ENCODE measurements around the gene NBAS.

NBAS gene

DNA sequence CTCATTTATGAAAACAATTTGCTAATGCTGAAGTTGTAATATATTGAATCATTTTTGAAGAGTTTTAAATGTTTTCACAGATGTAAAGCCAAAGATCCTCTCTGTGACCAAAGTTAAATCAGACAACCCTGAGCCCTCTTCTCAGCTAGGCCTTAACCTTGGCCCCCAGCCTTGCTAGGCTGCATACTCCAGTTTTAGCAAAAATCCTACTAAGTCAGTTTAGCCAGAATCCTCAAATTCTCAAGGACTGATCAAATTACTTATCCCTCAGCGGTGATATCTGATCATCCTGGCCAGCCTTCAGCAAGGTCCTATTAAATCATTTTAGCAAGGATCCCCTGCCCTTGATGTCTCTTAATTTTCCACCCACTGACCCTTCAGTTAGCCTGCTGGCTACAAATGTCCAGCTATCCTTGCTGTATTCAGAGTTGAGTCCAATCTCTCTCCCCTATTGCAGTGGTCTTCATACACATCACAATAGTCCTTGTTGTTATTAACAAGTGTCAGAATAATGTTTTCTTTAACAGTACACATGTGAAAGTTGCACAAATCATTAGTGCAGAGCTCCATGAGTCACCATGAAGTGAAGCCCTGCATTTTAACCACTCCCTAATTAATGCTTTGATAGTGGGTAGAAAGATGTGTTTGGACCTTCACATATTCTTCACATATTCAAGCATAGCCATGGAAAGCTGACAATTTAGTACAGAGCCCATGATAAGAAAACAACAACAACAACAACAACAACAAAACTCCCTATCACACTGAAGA is 206.4 kb downstream of the NBAS start:
- CTCF ChIA-PET, result no interaction called here
- POLR2A ChIA-PET, result no interaction called here
- TF ChIP-seq, protein P1, sequence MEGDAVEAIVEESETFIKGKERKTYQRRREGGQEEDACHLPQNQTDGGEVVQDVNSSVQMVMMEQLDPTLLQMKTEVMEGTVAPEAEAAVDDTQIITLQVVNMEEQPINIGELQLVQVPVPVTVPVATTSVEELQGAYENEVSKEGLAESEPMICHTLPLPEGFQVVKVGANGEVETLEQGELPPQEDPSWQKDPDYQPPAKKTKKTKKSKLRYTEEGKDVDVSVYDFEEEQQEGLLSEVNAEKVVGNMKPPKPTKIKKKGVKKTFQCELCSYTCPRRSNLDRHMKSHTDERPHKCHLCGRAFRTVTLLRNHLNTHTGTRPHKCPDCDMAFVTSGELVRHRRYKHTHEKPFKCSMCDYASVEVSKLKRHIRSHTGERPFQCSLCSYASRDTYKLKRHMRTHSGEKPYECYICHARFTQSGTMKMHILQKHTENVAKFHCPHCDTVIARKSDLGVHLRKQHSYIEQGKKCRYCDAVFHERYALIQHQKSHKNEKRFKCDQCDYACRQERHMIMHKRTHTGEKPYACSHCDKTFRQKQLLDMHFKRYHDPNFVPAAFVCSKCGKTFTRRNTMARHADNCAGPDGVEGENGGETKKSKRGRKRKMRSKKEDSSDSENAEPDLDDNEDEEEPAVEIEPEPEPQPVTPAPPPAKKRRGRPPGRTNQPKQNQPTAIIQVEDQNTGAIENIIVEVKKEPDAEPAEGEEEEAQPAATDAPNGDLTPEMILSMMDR (IDR thresholded peaks at IDR 0.05; ENCODE audit: control extremely low read depth, extremely low read depth, low read depth, missing control alignments), result no peak
- DNase-seq (ENCODE audit: extremely low spot score), result no peak

DNA sequence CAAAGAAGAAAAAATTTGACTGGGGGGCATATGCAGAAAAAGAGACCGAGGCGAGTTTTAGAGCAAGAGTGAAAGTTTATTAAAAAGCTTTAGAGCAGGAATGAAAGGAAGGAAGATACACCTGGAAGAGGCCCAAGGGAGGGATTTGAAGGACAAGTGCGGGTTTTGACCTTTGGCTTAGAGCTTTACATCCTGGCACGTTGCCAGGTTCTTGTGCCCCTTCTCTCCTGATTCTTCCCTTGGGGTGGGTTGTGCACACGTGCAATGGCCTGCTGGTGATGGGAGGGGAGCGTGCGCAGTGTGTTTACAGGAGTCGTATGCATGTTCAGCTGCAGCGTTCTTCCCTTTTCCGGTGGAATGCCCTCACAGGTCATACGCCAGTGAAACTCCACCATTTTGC is 208.8 kb downstream of the NBAS start:
- TF ChIP-seq, protein P1 (IDR thresholded peaks at IDR 0.05; ENCODE audit: control extremely low read depth, extremely low read depth, low read depth, missing control alignments), result no peak
- DNase-seq (ENCODE audit: extremely low spot score), result no peak
- ChIA-PET POLR2A (no interaction called here), CTCF (interaction anchor here (1.1 to 1.4 kb wide), 2 partner anchors 9 to 18 kb away, joined by 4 to 5 read pairs; no protein-coding TSS in a partner anchor)

DNA sequence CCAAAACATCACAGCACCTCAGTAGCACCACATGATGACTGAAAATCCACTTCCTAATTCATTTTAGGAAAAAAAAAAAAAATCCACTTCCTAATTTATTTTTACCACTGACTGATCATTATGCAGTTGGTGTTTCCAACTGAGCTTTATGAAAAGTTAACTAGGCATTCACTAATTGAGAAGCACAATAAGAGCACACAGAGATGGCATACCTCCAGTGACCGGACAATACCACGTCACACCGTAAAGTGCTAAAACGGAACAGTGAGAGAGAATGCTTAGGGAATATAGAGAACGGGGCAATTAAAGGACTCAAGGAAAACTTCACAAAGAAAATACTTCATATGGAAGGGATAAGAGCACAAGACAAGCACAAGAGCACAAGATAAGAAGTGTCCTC is 212.5 kb downstream of the NBAS start:
- ChIA-PET CTCF (no interaction called here), POLR2A (no interaction called here)
- TF ChIP-seq, protein P1 (IDR thresholded peaks at IDR 0.05; ENCODE audit: control extremely low read depth, extremely low read depth, low read depth, missing control alignments), result no peak
- no peak for DNase-seq (ENCODE audit: extremely low spot score)

DNA sequence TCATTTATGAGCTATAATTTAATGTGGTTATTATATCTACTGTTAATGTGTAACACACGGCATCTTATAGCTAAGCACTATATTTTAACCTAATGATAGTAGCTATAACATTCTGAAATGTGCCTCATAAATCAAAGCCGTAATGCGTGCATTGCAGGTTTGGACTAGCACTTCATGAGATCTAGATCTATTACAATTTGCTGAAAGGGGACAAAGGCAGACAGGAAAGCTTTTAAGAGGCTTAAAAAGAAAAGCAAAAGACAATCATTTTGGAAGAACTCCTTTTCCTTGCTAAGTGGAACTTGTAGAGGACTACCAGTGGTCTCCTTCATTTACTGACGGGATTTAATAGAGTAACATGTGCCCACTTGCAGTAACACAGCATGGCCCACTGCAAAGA is 213.1 kb downstream of the NBAS start:
- ChIA-PET CTCF (no interaction called here), POLR2A (no interaction called here)
- no peak for DNase-seq (ENCODE audit: extremely low spot score)
- TF ChIP-seq, protein P1 (IDR thresholded peaks at IDR 0.05; ENCODE audit: control extremely low read depth, extremely low read depth, low read depth, missing control alignments), result no peak

DNA sequence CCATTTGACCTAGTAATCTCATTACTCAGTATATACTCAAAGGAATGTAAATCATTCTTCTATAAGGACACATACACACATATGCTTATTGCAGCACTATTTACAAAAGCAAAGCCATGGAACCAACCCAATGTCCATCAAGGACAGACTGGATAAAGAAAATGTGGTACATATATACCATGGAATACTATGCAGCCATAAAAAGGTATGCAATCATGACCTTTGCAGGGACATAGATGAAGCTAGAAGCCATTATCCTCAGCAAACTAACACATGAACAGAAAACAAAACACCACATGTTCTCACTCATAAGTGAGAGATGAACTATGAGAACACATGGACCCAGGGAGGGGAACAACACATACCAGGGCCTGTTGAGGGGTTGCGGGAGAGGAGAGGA is 214.5 kb downstream of the NBAS start:
- DNase-seq (ENCODE audit: extremely low spot score), result no peak
- TF ChIP-seq, protein P1 (IDR thresholded peaks at IDR 0.05; ENCODE audit: control extremely low read depth, extremely low read depth, low read depth, missing control alignments), result no peak
- ChIA-PET POLR2A (no interaction called here), CTCF (no interaction called here)

DNA sequence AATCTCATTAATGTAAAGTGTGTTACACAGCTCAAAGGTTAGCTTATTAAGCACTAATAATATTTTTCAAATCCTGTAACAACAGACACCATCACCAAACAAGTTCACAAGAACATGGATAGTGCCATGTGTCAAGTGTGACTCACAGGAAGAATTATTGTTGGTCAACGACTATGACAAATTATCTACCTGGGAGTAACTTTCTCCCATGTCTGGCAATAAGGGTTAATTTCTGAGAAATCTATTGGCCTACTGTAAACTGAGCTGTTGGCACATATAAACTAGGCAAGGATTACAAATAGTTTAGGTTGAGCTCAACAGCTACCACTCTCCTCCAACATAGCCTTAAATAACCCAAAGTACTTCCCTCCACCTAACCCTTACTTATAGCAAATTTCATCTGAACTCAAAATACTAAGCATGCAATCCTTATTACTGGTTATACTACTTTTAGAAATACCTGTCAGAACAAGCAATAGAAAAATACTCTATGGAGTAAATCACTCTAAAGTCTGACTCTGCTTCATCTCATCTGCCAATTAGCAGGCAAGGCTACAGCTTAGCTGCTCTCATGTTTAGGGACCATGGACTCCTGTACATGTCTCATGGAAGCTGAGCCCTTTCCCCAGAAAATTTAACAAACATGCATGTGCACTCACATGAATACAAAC is 223.0 kb downstream of the NBAS start:
- POLR2A ChIA-PET, result no interaction called here
- CTCF ChIA-PET, result interaction anchor here (1.0 to 1.4 kb wide), 2 partner anchors 30 to 31 kb away, joined by 3 read pairs; no protein-coding TSS in a partner anchor
- TF ChIP-seq, protein P1 (IDR thresholded peaks at IDR 0.05; ENCODE audit: control extremely low read depth, extremely low read depth, low read depth, missing control alignments), result no peak
- no peak for DNase-seq (ENCODE audit: extremely low spot score)

Measured in GM10248 (cell line).